ENCODE data around the gene REV1.

The REV1 gene

GRCh38 chr2:99461828-99462483 is 27.9 kb downstream of the REV1 start:
- Histone ChIP-seq H3K56ac (ENCODE audit: low read length) (no peak overlapping the region), H2AK5ac (ENCODE audit: low read length) (no peak overlapping the region), H2BK120ac (ENCODE audit: low read depth, low read length) (no peak overlapping the region), H3K4me1 (ENCODE audit: control insufficient read depth, low read depth, low read length) (no peaks in the 10 kb centered on the region), H2BK15ac (replicated peaks; ENCODE audit: low read depth) (no peak overlapping the region), H3K27me3 (ENCODE audit: insufficient read depth, low read length, poor library complexity) (no peaks in the 10 kb centered on the region), H3K4ac (ENCODE audit: low read depth, low read length) (no peak overlapping the region), H3K79me1 (ENCODE audit: low read length) (peaks cover 3% of the 10 kb centered on the region), H3K27ac (ENCODE audit: low read depth, low read length) (no peak overlapping the region), H3K23ac (ENCODE audit: low read length) (no peak overlapping the region), H3K36me3 (ENCODE audit: control insufficient read depth, insufficient read depth, low read length) (peaks cover 2% of the 10 kb centered on the region), H3K18ac (ENCODE audit: low read length) (no peak overlapping the region), H2BK5ac (ENCODE audit: low read length) (no peak overlapping the region), H4K8ac (ENCODE audit: low read depth, low read length) (no peak overlapping the region), H3K4me3 (ENCODE audit: low read length) (no peak overlapping the region), H3K4me2 (ENCODE audit: low read length) (no peak overlapping the region), H4K5ac (ENCODE audit: low read length) (no peak overlapping the region), H3K79me2 (ENCODE audit: control insufficient read depth, insufficient read depth, low read length) (peaks cover 4% of the 10 kb centered on the region), H3K9ac (ENCODE audit: low read length) (no peak overlapping the region)
- WGBS (ENCODE audit: extremely low coverage, insufficient coverage, low lambda C conversion rate), result no CpG with 5 or more reads among the region's 4 CpGs
- DNase-seq, result no peak

GRCh38 chr2:99458529-99458928 is 31.3 kb downstream of the REV1 start:
- H3K4me1 ChIP-seq (ENCODE audit: control insufficient read depth, low read depth, low read length), result no peaks in the 10 kb centered on the region
- no peak overlapping the region for H4K8ac ChIP-seq (ENCODE audit: low read depth, low read length)
- no peak overlapping the region for H3K4me3 ChIP-seq (ENCODE audit: low read length)
- DNase-seq, result no peak
- peaks cover 2% of the 10 kb centered on the region for H3K79me1 ChIP-seq (ENCODE audit: low read length)
- H3K56ac ChIP-seq (ENCODE audit: low read length), result no peak overlapping the region
- no CpG with 5 or more reads among the region's 2 CpGs for WGBS (ENCODE audit: extremely low coverage, insufficient coverage, low lambda C conversion rate)
- H3K9ac ChIP-seq (ENCODE audit: low read length), result no peak overlapping the region
- no peak overlapping the region for H3K4ac ChIP-seq (ENCODE audit: low read depth, low read length)
- no peaks in the 10 kb centered on the region for H3K79me2 ChIP-seq (ENCODE audit: control insufficient read depth, insufficient read depth, low read length)
- H3K18ac ChIP-seq (ENCODE audit: low read length), result no peak overlapping the region
- no peak overlapping the region for H4K5ac ChIP-seq (ENCODE audit: low read length)
- H3K27ac ChIP-seq (ENCODE audit: low read depth, low read length), result no peak overlapping the region
- no peak overlapping the region for H2BK120ac ChIP-seq (ENCODE audit: low read depth, low read length)
- H3K23ac ChIP-seq (ENCODE audit: low read length), result no peak overlapping the region
- no peak overlapping the region for H2BK5ac ChIP-seq (ENCODE audit: low read length)
- no peak overlapping the region for H2BK15ac ChIP-seq (replicated peaks; ENCODE audit: low read depth)
- peaks cover 2% of the 10 kb centered on the region for H3K36me3 ChIP-seq (ENCODE audit: control insufficient read depth, insufficient read depth, low read length)
- H3K27me3 ChIP-seq (ENCODE audit: insufficient read depth, low read length, poor library complexity), result no peaks in the 10 kb centered on the region
- no peak overlapping the region for H3K4me2 ChIP-seq (ENCODE audit: low read length)
- H2AK5ac ChIP-seq (ENCODE audit: low read length), result no peak overlapping the region

- Histone ChIP-seq H4K8ac (ENCODE audit: low read depth, low read length) (no peak overlapping the region), H4K5ac (ENCODE audit: low read length) (no peak overlapping the region), H3K27ac (ENCODE audit: low read depth, low read length) (no peak overlapping the region), H3K23ac (ENCODE audit: low read length) (no peak overlapping the region), H2BK15ac (replicated peaks; ENCODE audit: low read depth) (no peak overlapping the region), H3K18ac (ENCODE audit: low read length) (no peak overlapping the region), H3K4me2 (ENCODE audit: low read length) (no peak overlapping the region), H2AK5ac (ENCODE audit: low read length) (no peak overlapping the region), H3K79me1 (ENCODE audit: low read length) (no peaks in the 10 kb centered on the region), H3K9ac (ENCODE audit: low read length) (no peak overlapping the region), H2BK5ac (ENCODE audit: low read length) (no peak overlapping the region), H2BK120ac (ENCODE audit: low read depth, low read length) (no peak overlapping the region), H3K79me2 (ENCODE audit: control insufficient read depth, insufficient read depth, low read length) (no peaks in the 10 kb centered on the region), H3K4me1 (ENCODE audit: control insufficient read depth, low read depth, low read length) (no peaks in the 10 kb centered on the region), H3K4ac (ENCODE audit: low read depth, low read length) (no peak overlapping the region), H3K27me3 (ENCODE audit: insufficient read depth, low read length, poor library complexity) (no peaks in the 10 kb centered on the region), H3K4me3 (ENCODE audit: low read length) (no peak overlapping the region), H3K56ac (ENCODE audit: low read length) (no peak overlapping the region), H3K36me3 (ENCODE audit: control insufficient read depth, insufficient read depth, low read length) (no peaks in the 10 kb centered on the region)
- WGBS (ENCODE audit: extremely low coverage, insufficient coverage, low lambda C conversion rate), result no CpG with 5 or more reads among the region's 4 CpGs
- DNase-seq, result no peak
Observed at GRCh38 chr2:99451686-99452085, 38.1 kb downstream of the REV1 start.

GRCh38 chr2:99451280-99451679 is 38.5 kb downstream of the REV1 start:
- H3K18ac ChIP-seq (ENCODE audit: low read length), result no peak overlapping the region
- H3K4me2 ChIP-seq (ENCODE audit: low read length), result no peak overlapping the region
- H2AK5ac ChIP-seq (ENCODE audit: low read length), result no peak overlapping the region
- no peak overlapping the region for H3K4ac ChIP-seq (ENCODE audit: low read depth, low read length)
- no peaks in the 10 kb centered on the region for H3K4me1 ChIP-seq (ENCODE audit: control insufficient read depth, low read depth, low read length)
- no peak overlapping the region for H3K9ac ChIP-seq (ENCODE audit: low read length)
- H3K79me1 ChIP-seq (ENCODE audit: low read length), result no peaks in the 10 kb centered on the region
- no peak overlapping the region for H2BK120ac ChIP-seq (ENCODE audit: low read depth, low read length)
- no peak overlapping the region for H2BK15ac ChIP-seq (replicated peaks; ENCODE audit: low read depth)
- no peak overlapping the region for H3K56ac ChIP-seq (ENCODE audit: low read length)
- 100% methylated on average over 1 of the region's 4 CpGs for WGBS (ENCODE audit: extremely low coverage, insufficient coverage, low lambda C conversion rate)
- H3K23ac ChIP-seq (ENCODE audit: low read length), result no peak overlapping the region
- H3K4me3 ChIP-seq (ENCODE audit: low read length), result no peak overlapping the region
- no peak overlapping the region for H3K27ac ChIP-seq (ENCODE audit: low read depth, low read length)
- H3K27me3 ChIP-seq (ENCODE audit: insufficient read depth, low read length, poor library complexity), result no peaks in the 10 kb centered on the region
- DNase-seq, result no peak
- no peak overlapping the region for H4K8ac ChIP-seq (ENCODE audit: low read depth, low read length)
- no peaks in the 10 kb centered on the region for H3K36me3 ChIP-seq (ENCODE audit: control insufficient read depth, insufficient read depth, low read length)
- no peak overlapping the region for H2BK5ac ChIP-seq (ENCODE audit: low read length)
- H3K79me2 ChIP-seq (ENCODE audit: control insufficient read depth, insufficient read depth, low read length), result no peaks in the 10 kb centered on the region
- no peak overlapping the region for H4K5ac ChIP-seq (ENCODE audit: low read length)

- Histone ChIP-seq H3K18ac (ENCODE audit: low read length) (no peak overlapping the region), H3K4me1 (ENCODE audit: control insufficient read depth, low read depth, low read length) (no peaks in the 10 kb centered on the region), H3K4ac (ENCODE audit: low read depth, low read length) (no peak overlapping the region), H3K36me3 (ENCODE audit: control insufficient read depth, insufficient read depth, low read length) (no peaks in the 10 kb centered on the region), H3K23ac (ENCODE audit: low read length) (no peak overlapping the region), H3K4me3 (ENCODE audit: low read length) (no peak overlapping the region), H3K79me1 (ENCODE audit: low read length) (no peaks in the 10 kb centered on the region), H3K27ac (ENCODE audit: low read depth, low read length) (no peak overlapping the region), H2BK15ac (replicated peaks; ENCODE audit: low read depth) (no peak overlapping the region), H2BK120ac (ENCODE audit: low read depth, low read length) (no peak overlapping the region), H2BK5ac (ENCODE audit: low read length) (no peak overlapping the region), H3K79me2 (ENCODE audit: control insufficient read depth, insufficient read depth, low read length) (no peaks in the 10 kb centered on the region), H3K4me2 (ENCODE audit: low read length) (no peak overlapping the region), H4K5ac (ENCODE audit: low read length) (no peak overlapping the region), H3K56ac (ENCODE audit: low read length) (no peak overlapping the region), H3K9ac (ENCODE audit: low read length) (no peak overlapping the region), H2AK5ac (ENCODE audit: low read length) (no peak overlapping the region), H4K8ac (ENCODE audit: low read depth, low read length) (no peak overlapping the region), H3K27me3 (ENCODE audit: insufficient read depth, low read length, poor library complexity) (no peaks in the 10 kb centered on the region)
- no peak for DNase-seq
- WGBS (ENCODE audit: extremely low coverage, insufficient coverage, low lambda C conversion rate), result no CpG with 5 or more reads among the region's 1 CpG
Observed at GRCh38 chr2:99450199-99450598, 39.6 kb downstream of the REV1 start.

GRCh38 chr2:99448556-99448955 is 41.3 kb downstream of the REV1 start:
- no peak overlapping the region for H3K23ac ChIP-seq (ENCODE audit: low read length)
- no peaks in the 10 kb centered on the region for H3K27me3 ChIP-seq (ENCODE audit: insufficient read depth, low read length, poor library complexity)
- H2BK5ac ChIP-seq (ENCODE audit: low read length), result no peak overlapping the region
- no peak overlapping the region for H3K4me2 ChIP-seq (ENCODE audit: low read length)
- peaks cover 1% of the 10 kb centered on the region for H3K79me1 ChIP-seq (ENCODE audit: low read length)
- H3K4me3 ChIP-seq (ENCODE audit: low read length), result no peak overlapping the region
- no peak overlapping the region for H3K56ac ChIP-seq (ENCODE audit: low read length)
- H3K4ac ChIP-seq (ENCODE audit: low read depth, low read length), result no peak overlapping the region
- WGBS (ENCODE audit: extremely low coverage, insufficient coverage, low lambda C conversion rate), result no CpG with 5 or more reads among the region's 2 CpGs
- no peaks in the 10 kb centered on the region for H3K79me2 ChIP-seq (ENCODE audit: control insufficient read depth, insufficient read depth, low read length)
- no peak overlapping the region for H3K27ac ChIP-seq (ENCODE audit: low read depth, low read length)
- no peak overlapping the region for H3K9ac ChIP-seq (ENCODE audit: low read length)
- H3K18ac ChIP-seq (ENCODE audit: low read length), result no peak overlapping the region
- no peak overlapping the region for H2AK5ac ChIP-seq (ENCODE audit: low read length)
- no peaks in the 10 kb centered on the region for H3K36me3 ChIP-seq (ENCODE audit: control insufficient read depth, insufficient read depth, low read length)
- DNase-seq, result no peak
- H2BK120ac ChIP-seq (ENCODE audit: low read depth, low read length), result no peak overlapping the region
- H3K4me1 ChIP-seq (ENCODE audit: control insufficient read depth, low read depth, low read length), result no peaks in the 10 kb centered on the region
- no peak overlapping the region for H4K5ac ChIP-seq (ENCODE audit: low read length)
- no peak overlapping the region for H4K8ac ChIP-seq (ENCODE audit: low read depth, low read length)
- H2BK15ac ChIP-seq (replicated peaks; ENCODE audit: low read depth), result no peak overlapping the region
